Measurements from ENCODE around the gene CA9. TPM values are rescaled to one million over a fixed set of nuclear protein-coding genes. Genes with fewer than 3 reads are reported as not detected.

The CA9 gene
- total and polyA plus RNA-seq, 2 experiments from 2014 or later: 0.27 to 2.1 TPM

DNA sequence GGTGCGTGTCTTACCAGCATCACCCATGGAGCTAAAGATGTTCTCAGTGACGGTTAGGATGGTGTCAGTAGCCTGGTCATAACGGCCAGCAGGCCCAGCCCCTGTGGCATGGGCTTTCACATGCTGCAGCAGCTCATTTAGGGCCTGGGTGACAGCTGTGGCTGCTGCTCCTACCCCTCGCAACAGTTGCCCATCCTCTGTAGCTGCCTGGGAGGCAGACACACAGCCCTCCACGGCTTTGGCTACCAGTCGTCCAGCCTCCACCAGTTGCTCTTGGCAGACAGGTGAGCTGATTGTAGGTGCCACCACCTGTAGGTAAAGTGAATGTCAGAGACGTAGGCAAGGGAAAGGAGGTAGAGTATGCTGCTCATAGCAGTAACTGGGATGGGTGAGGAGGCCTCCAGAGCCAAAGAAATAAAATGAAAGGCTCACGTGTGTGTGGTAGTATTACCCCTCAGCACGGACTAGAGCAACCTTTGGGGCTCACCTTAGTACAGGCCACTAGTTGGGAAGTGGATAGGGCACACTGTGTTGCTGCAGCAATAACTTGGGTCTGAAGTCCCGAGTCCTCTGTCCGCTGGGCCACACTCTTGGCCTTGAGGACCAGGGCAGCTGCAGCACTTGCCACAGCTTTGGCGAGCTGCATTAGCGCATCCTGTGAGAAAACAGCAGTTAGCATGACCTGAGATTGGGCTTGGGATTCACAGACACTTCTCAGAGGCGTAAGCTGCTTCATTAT is 43.6 kb downstream of the CA9 start:
- Histone ChIP-seq H3K79me2 (peaks cover 2% of the 10 kb centered on the region), H3K27me3 (no peaks in the 10 kb centered on the region), H3K9me2 (replicated peaks; ENCODE audit: insufficient read depth) (no peaks in the 10 kb centered on the region), H4K20me1 (ENCODE audit: insufficient read depth, poor library complexity, severe bottlenecking) (no peaks in the 10 kb centered on the region), H3K27ac (no peak overlapping the region), H2AFZ (no peak overlapping the region), H3K4me3 (no peak overlapping the region), H3K9me3 (ENCODE audit: low read depth) (no peaks in the 10 kb centered on the region), H3K4me2 (no peak overlapping the region), H3K4me1 (ENCODE audit: insufficient read depth) (no peaks in the 10 kb centered on the region), H3K36me3 (replicated peaks; ENCODE audit: insufficient read depth, low read depth) (peaks cover 8% of the 10 kb centered on the region)
- no peak for DNase-seq (ENCODE audit: low spot score)
- TF ChIP-seq, protein P1, sequence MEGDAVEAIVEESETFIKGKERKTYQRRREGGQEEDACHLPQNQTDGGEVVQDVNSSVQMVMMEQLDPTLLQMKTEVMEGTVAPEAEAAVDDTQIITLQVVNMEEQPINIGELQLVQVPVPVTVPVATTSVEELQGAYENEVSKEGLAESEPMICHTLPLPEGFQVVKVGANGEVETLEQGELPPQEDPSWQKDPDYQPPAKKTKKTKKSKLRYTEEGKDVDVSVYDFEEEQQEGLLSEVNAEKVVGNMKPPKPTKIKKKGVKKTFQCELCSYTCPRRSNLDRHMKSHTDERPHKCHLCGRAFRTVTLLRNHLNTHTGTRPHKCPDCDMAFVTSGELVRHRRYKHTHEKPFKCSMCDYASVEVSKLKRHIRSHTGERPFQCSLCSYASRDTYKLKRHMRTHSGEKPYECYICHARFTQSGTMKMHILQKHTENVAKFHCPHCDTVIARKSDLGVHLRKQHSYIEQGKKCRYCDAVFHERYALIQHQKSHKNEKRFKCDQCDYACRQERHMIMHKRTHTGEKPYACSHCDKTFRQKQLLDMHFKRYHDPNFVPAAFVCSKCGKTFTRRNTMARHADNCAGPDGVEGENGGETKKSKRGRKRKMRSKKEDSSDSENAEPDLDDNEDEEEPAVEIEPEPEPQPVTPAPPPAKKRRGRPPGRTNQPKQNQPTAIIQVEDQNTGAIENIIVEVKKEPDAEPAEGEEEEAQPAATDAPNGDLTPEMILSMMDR (IDR thresholded peaks at IDR 0.05; ENCODE audit: poor library complexity): no peak
- TF ChIP-seq EZH2phosphoT487 (IDR thresholded peaks at IDR 0.05; ENCODE audit: low read depth, severe bottlenecking, unreplicated experiment) (no peak), EZH2 (IDR thresholded peaks at IDR 0.05; ENCODE audit: borderline replicate concordance) (no peak)
- 94% methylated on average over 14 of the region's 14 CpGs for WGBS (ENCODE audit: low lambda C conversion rate, missing lambda C conversion rate)

DNA sequence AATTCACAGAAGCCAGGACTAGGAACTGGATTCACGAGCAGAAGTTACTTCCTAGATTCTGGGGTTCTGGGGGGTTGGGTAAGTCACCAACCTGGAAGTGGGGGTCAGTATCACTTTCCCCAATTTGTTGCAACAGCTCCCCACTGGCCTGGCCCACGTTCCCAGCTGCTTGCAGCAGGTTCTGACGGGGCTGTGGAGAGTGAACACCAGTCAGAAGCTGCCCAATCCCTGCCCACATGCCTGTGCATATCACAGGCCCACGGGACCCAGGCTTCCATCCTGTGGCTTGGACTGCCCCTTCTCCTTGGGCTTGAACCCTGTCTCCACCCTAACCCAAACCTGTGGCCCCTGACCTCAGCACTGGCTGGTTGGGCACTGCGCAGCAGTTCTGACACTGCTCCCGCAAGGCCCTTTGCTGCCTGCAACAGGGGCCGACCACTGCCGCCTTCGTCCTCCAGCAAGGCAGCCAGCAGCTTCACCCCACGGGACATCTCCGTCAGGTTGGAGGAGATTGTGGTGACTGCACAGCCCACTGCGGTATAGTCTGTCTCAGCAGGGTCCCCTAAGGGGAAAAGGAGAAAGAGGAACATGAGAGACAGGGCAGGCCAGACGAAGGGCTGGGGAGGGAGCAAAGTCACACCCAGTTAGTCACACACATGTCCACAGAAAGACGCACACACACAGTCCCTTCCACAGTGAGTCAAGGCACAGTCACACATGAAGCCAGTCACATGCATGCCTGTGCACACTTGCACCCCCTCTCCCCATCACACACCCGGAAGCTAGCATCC is 45.2 kb downstream of the CA9 start:
- Histone ChIP-seq H3K9me2 (replicated peaks; ENCODE audit: insufficient read depth) (no peaks in the 10 kb centered on the region), H3K27me3 (no peaks in the 10 kb centered on the region), H4K20me1 (ENCODE audit: insufficient read depth, poor library complexity, severe bottlenecking) (no peaks in the 10 kb centered on the region), H3K79me2 (peaks cover 4% of the 10 kb centered on the region), H3K27ac (no peak overlapping the region), H3K4me1 (ENCODE audit: insufficient read depth) (no peaks in the 10 kb centered on the region), H3K4me2 (no peak overlapping the region), H3K4me3 (no peak overlapping the region), H3K9me3 (ENCODE audit: low read depth) (no peaks in the 10 kb centered on the region), H2AFZ (no peak overlapping the region), H3K36me3 (replicated peaks; ENCODE audit: insufficient read depth, low read depth) (peaks cover 6% of the 10 kb centered on the region)
- TF ChIP-seq EZH2phosphoT487 (IDR thresholded peaks at IDR 0.05; ENCODE audit: low read depth, severe bottlenecking, unreplicated experiment) (no peak), EZH2 (IDR thresholded peaks at IDR 0.05; ENCODE audit: borderline replicate concordance) (no peak)
- TF ChIP-seq, protein P1 (IDR thresholded peaks at IDR 0.05; ENCODE audit: poor library complexity): no peak
- WGBS (ENCODE audit: low lambda C conversion rate, missing lambda C conversion rate): 93% methylated on average over 15 of the region's 15 CpGs
- no peak for DNase-seq (ENCODE audit: low spot score)

DNA sequence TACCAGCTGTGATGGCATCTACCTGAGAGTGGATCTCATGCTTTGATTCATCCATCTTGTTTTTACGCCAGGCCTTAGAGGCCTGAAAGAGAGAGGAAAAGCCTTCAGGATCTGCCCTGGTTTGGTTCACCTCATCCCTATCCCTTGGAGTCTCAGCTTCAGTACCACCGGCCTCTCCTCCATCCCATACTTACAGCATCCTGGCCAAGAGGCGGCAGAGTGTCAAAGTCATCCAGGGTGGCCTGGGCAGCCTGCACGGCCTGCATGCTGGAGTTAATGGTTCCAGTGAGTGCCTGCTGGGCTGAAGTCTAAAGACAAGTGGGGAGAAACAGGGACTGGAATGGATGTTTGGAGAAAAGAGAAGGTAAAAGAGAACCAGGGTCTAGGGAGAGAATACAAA is 45.8 kb downstream of the CA9 start:
- Histone ChIP-seq H3K4me2 (no peak overlapping the region), H3K36me3 (replicated peaks; ENCODE audit: insufficient read depth, low read depth) (peaks cover 6% of the 10 kb centered on the region), H3K27ac (no peak overlapping the region), H4K20me1 (ENCODE audit: insufficient read depth, poor library complexity, severe bottlenecking) (no peaks in the 10 kb centered on the region), H3K9me2 (replicated peaks; ENCODE audit: insufficient read depth) (no peaks in the 10 kb centered on the region), H3K79me2 (peaks cover 4% of the 10 kb centered on the region), H3K4me3 (no peak overlapping the region), H3K4me1 (ENCODE audit: insufficient read depth) (no peaks in the 10 kb centered on the region), H3K9me3 (ENCODE audit: low read depth) (no peaks in the 10 kb centered on the region), H3K27me3 (no peaks in the 10 kb centered on the region), H2AFZ (no peak overlapping the region)
- no peak for TF ChIP-seq EZH2phosphoT487 (IDR thresholded peaks at IDR 0.05; ENCODE audit: low read depth, severe bottlenecking, unreplicated experiment)
- TF ChIP-seq, protein P1 (IDR thresholded peaks at IDR 0.05; ENCODE audit: poor library complexity): no peak
- TF ChIP-seq EZH2 (IDR thresholded peaks at IDR 0.05; ENCODE audit: borderline replicate concordance): no peak
- WGBS (ENCODE audit: low lambda C conversion rate, missing lambda C conversion rate): 96% methylated on average over 4 of the region's 4 CpGs
- DNase-seq (ENCODE audit: low spot score): no peak
